K562 (cell line): ENCODE results near the gene SH3PXD2B. TPM values are rescaled to one million over a fixed set of nuclear protein-coding genes. Genes with fewer than 3 reads are reported as not detected.
A peak's percentile ranks its signal among the peaks of the same experiment; 100 is the strongest.

Experiments
- ATAC-seq: fragments of 200-7000 bp; cut with Tn5 transposase; 3 replicates; pipeline ENCODE4 v1.9.1; 2020; ENCODE audit warnings: moderate library complexity
- BruUV-seq: library from RNA; stranded (reverse); fragments of 400-500 nt; replicated peaks from 2 replicates; lab custom pipeline; 2021; lab: Mats Ljungman, UMichigan
- CTCF ChIA-PET: fragments of 300-600 bp; formaldehyde crosslinking; extraction: SDS; loops from one replicate; lab custom pipeline; 2021; ENCODE audit warnings: low intra/inter-chr PET ratio; lab: Yijun Ruan, JAX
- POLR2A ChIA-PET: fragments of 300-600, 350-650 bp; sonication (Branson Sonifier 250); formaldehyde crosslinking; extraction: SDS; loops from one replicate; lab custom pipeline; 2021; ENCODE audit warnings: antibody characterized with exemption, inconsistent platforms; lab: Yijun Ruan, JAX
- DNase-seq, 4 experiments: peaks; one replicate each; pipeline versions ENCODE4 v3.0.0 to v3.0.0-alpha.2; 2011 to 2018; ENCODE audit warnings: low spot score in 3 of 4, mixed read lengths in 3 of 4; ENCODE audit errors: extremely low read depth in 1 of 4
- FAIRE-seq: peaks from 2 replicates; lab custom pipeline; 2011; peaks lifted over from hg19 to GRCh38; lab: Jason Lieb, UNC
- H2AFZ ChIP-seq: 2 replicates; pipeline ENCODE4 v1.6.0; 2011; ENCODE audit warnings: low read depth, low read length, control low read depth, inconsistent platforms
- H3K27ac ChIP-seq: fragments of 200-600 bp; 3 replicates; pipeline ENCODE4 v1.8.0; 2011; ENCODE audit warnings: low read depth, mild to moderate bottlenecking, control low read depth, inconsistent platforms, low read length, moderate library complexity, mixed read lengths; ENCODE audit errors: extremely low read depth
- H3K27me3 ChIP-seq, 2 experiments: fragments of 300-600 bp in 1 of 2; 2 replicates in 1 of 2; 3 replicates in 1 of 2; pipeline versions ENCODE4 v1.6.0 to v1.8.0; 2011; ENCODE audit warnings: inconsistent platforms in 2 of 2, low read length in 2 of 2, mild to moderate bottlenecking in 1 of 2, mixed read lengths in 1 of 2, moderate library complexity in 1 of 2; ENCODE audit not compliant: control insufficient read depth in 2 of 2, insufficient read depth in 2 of 2
- H3K36me3 ChIP-seq: fragments of 300-600 bp; 3 replicates; pipeline ENCODE4 v1.8.0; 2011; ENCODE audit warnings: mild to moderate bottlenecking, low read length, inconsistent platforms; ENCODE audit not compliant: control insufficient read depth, insufficient read depth
- H3K4me1 ChIP-seq, 2 experiments: fragments of 200-600 bp in 1 of 2; replicated peaks in 1 of 2; 2 replicates in 1 of 2; 3 replicates in 1 of 2; pipeline versions ENCODE4 v1.5.1 to v1.8.0; 2011; ENCODE audit warnings: inconsistent platforms in 2 of 2, low read length in 2 of 2, mild to moderate bottlenecking in 1 of 2, mixed read lengths in 1 of 2, moderate library complexity in 1 of 2; ENCODE audit not compliant: control insufficient read depth in 2 of 2, insufficient read depth in 2 of 2
- H3K4me2 ChIP-seq: 2 replicates; pipeline ENCODE4 v1.6.1; 2011; ENCODE audit warnings: low read length, control low read depth, inconsistent platforms, mixed read lengths; ENCODE audit not compliant: insufficient read depth
- H3K4me3 ChIP-seq: fragments of 200-600 bp; sonication (generic), shearing (Covaris generic); 2 replicates; pipeline ENCODE4 v1.5.1; 2016; ENCODE audit warnings: control low read depth, inconsistent platforms
- H3K79me2 ChIP-seq: fragments of 200-600 bp; 3 replicates; pipeline ENCODE4 v1.8.0; 2011; ENCODE audit warnings: low read length, inconsistent platforms; ENCODE audit not compliant: control insufficient read depth, insufficient read depth
- H3K9ac ChIP-seq, 2 experiments: 2 replicates each; pipeline versions ENCODE4 v1.6.0 to v1.6.1; 2011; ENCODE audit warnings: low read depth in 2 of 2, low read length in 2 of 2, control low read depth in 1 of 2, inconsistent platforms in 1 of 2, mild to moderate bottlenecking in 1 of 2, mixed read lengths in 1 of 2; ENCODE audit not compliant: insufficient read depth in 1 of 2
- H3K9me1 ChIP-seq: one replicate; pipeline ENCODE4 v1.6.0; 2011; ENCODE audit warnings: inconsistent platforms, mild to moderate bottlenecking, low read length, moderate library complexity; ENCODE audit not compliant: control insufficient read depth, insufficient read depth
- H3K9me3 ChIP-seq: replicated peaks from 2 replicates; pipeline ENCODE4 v1.5.1; 2011; ENCODE audit warnings: low read depth, low read length, inconsistent platforms; ENCODE audit not compliant: control insufficient read depth, insufficient read depth
- H4K20me1 ChIP-seq: replicated peaks from 2 replicates; pipeline ENCODE4 v1.6.1; 2011; ENCODE audit warnings: low read length, inconsistent platforms, mixed read lengths; ENCODE audit not compliant: control insufficient read depth, insufficient read depth
- BDP1 ChIP-seq: IDR thresholded peaks from 3 replicates; pipeline ENCODE4 v1.6.1; 2011; ENCODE audit not compliant: insufficient read length, insufficient read depth
- DEAF1 ChIP-seq: fragments of 450-650 bp; formaldehyde crosslinking; IDR thresholded peaks from 2 replicates; pipeline ENCODE4 v1.4.0; 2020; ENCODE audit warnings: mild to moderate bottlenecking, moderate library complexity
- EGR1 ChIP-seq: fragments of 450-650 bp; conservative IDR thresholded peaks from 2 replicates; pipeline ENCODE4 v1.6.1; 2017; ENCODE audit warnings: mild to moderate bottlenecking
- NCOA1 ChIP-seq: fragments of 450-650 bp; IDR thresholded peaks from 2 replicates; pipeline ENCODE4 v1.6.1; 2016; ENCODE audit warnings: low read depth
- NCOA2 ChIP-seq, 2 experiments: fragments of 450-650 bp; IDR thresholded peaks; 2 replicates each; pipeline ENCODE4 v1.6.1; 2018; ENCODE audit warnings: mild to moderate bottlenecking in 2 of 2, moderate library complexity in 1 of 2; ENCODE audit not compliant: partially characterized antibody in 2 of 2
- TBP ChIP-seq: optimal IDR thresholded peaks from 2 replicates; pipeline ENCODE3; 2011; ENCODE audit warnings: low read depth, low read length, improper control_type of control experiment
- TCFL5 ChIP-seq: fragments of 250-450 bp; sonication (Bioruptor Pico); conservative IDR thresholded peaks from 2 replicates; pipeline ENCODE4 v1.6.1; 2021; ENCODE audit warnings: mild to moderate bottlenecking, moderate library complexity, matching md5 sums
- ZFP36 ChIP-seq: fragments of 150-350 bp; IDR thresholded peaks from 2 replicates; pipeline ENCODE4 v1.6.1; 2018; ENCODE audit warnings: low read length, low read depth; ENCODE audit not compliant: partially characterized antibody
- ZNF696 ChIP-seq: fragments of 250-450 bp; sonication (Bioruptor Pico); conservative IDR thresholded peaks from 2 replicates; pipeline ENCODE4 v1.4.0; 2020; ENCODE audit warnings: mild to moderate bottlenecking, moderate library complexity
- WGBS: fragments of 100-300 bp; shearing (Covaris generic); methylation state at CpG from one replicate; pipeline ENCODE4 v1.1.6; 2016; ENCODE audit warnings: low coverage, mixed read lengths; ENCODE audit not compliant: insufficient coverage; ENCODE audit errors: missing lambda C conversion rate; 5-methylcytosine and 5-hydroxymethylcytosine counted together
- in situ Hi-C: fragments of 300-500 bp; cut with MboI; formaldehyde crosslinking; loops from 4 replicates; pipeline ENCODE4 v1.15.0; 2018; ENCODE audit warnings: inconsistent platforms, mixed read lengths
- intact Hi-C: fragments of 100-400 bp; cut with micrococcal nuclease; formaldehyde crosslinking; loops from 2 replicates; pipeline ENCODE4 v1.14.2; 2022
- polyA plus RNA-seq, 8 experiments: library from polyadenylated mRNA; depleted of rRNA in 4 of 8; stranded (reverse) in 5 of 8; unstranded in 3 of 8; fragments of >200 nt; fragmentation: Nextera tagmentation in 2 of 8; fragmentation: Illumina TruSeq in 1 of 8; extraction: Ambion mirVana in 2 of 8; extraction: Trizol in 1 of 8; gene quantifications; 2 replicates each; pipeline versions ENCODE4 v1.2.1 to v1.2.3, GENCODE V29; 2011 to 2014; ENCODE audit warnings: inconsistent platforms in 1 of 8, missing spikeins in 1 of 8
- total RNA-seq, 7 experiments: library from RNA; depleted of rRNA in 6 of 7; stranded (reverse); fragments of >200 nt in 6 of 7; fragmentation: Illumina TruSeq in 2 of 7; extraction: Trizol in 2 of 7; gene quantifications; 2 replicates each; pipeline versions ENCODE4 v1.2.1 to v1.2.3, GENCODE V29; 2011 to 2021; ENCODE audit warnings: low replicate concordance in 1 of 7
- TF ChIP-seq, protein P1 (sequence below): fragments of 250-450 bp; sonication (Bioruptor Pico); IDR thresholded peaks from 2 replicates; pipeline ENCODE4 v1.5.0; 2020; ENCODE audit warnings: mild to moderate bottlenecking
- TF ChIP-seq, protein P2 (sequence below): sonication (generic); formaldehyde crosslinking; IDR thresholded peaks from 2 replicates; pipeline ENCODE4 v1.8.0; 2022; ENCODE audit warnings: missing genetic modification reagents, mild to moderate bottlenecking, borderline replicate concordance
- TF ChIP-seq, protein P3 (sequence below), 2 experiments: fragments of 200-800 bp in 1 of 2; sonication (Bioruptor generic) in 1 of 2; sonication (generic) in 1 of 2; formaldehyde crosslinking in 1 of 2; IDR thresholded peaks in 1 of 2; conservative IDR thresholded peaks in 1 of 2; 2 replicates each; pipeline versions ENCODE4 v1.5.0 to v1.6.1; 2016 to 2020; ENCODE audit warnings: missing compliant biosample characterization in 1 of 2, missing genetic modification characterization in 1 of 2, missing genetic modification reagents in 1 of 2

Gene SH3PXD2B
- total and polyA plus RNA-seq, 9 of the 15 experiments (the other 6 are each of a cell fraction or from before 2014, with no cell fraction given): 0.04 to 0.66 (median 0.19) TPM

GRCh38 chr5:172303572-172304335 lies 150.6 kb downstream of the SH3PXD2B start (continued):
- TF ChIP-seq, protein P1, sequence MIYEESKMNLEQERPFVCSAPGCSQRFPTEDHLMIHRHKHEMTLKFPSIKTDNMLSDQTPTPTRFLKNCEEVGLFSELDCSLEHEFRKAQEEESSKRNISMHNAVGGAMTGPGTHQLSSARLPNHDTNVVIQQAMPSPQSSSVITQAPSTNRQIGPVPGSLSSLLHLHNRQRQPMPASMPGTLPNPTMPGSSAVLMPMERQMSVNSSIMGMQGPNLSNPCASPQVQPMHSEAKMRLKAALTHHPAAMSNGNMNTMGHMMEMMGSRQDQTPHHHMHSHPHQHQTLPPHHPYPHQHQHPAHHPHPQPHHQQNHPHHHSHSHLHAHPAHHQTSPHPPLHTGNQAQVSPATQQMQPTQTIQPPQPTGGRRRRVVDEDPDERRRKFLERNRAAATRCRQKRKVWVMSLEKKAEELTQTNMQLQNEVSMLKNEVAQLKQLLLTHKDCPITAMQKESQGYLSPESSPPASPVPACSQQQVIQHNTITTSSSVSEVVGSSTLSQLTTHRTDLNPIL (CRISPR knock-in tag): no peak
- TF ChIP-seq TCFL5 (CRISPR knock-in tag) (no peak), TBP (peak; percentile 41)
- TF ChIP-seq, protein P2, sequence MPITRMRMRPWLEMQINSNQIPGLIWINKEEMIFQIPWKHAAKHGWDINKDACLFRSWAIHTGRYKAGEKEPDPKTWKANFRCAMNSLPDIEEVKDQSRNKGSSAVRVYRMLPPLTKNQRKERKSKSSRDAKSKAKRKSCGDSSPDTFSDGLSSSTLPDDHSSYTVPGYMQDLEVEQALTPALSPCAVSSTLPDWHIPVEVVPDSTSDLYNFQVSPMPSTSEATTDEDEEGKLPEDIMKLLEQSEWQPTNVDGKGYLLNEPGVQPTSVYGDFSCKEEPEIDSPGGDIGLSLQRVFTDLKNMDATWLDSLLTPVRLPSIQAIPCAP (CRISPR knock-in tag): no peak
- TF ChIP-seq, all 486 proteins: peak for 3

GRCh38 chr5:172303162-172303561 lies 151.2 kb downstream of the SH3PXD2B start:
- ChIA-PET CTCF (interaction anchor here (0.6 kb wide), 1 partner anchor 352 kb away, joined by 3 read pairs; no protein-coding TSS in a partner anchor), POLR2A (no interaction called here)
- intact Hi-C loops (no loop called here), in situ Hi-C loops (no loop called here)
- ATAC-seq (no peak), DNase-seq (no peak), FAIRE-seq (no peak)
- H3K27ac ChIP-seq: no peak overlapping the region
- no peaks in the 10 kb centered on the region for H3K4me1 ChIP-seq
- no peaks in the 10 kb centered on the region for H3K9me3 ChIP-seq
- no peaks in the 10 kb centered on the region for H3K9me1 ChIP-seq
- WGBS: 1% methylated on average over 5 of the region's 5 CpGs
- no peaks in the 10 kb centered on the region for H4K20me1 ChIP-seq
- no TSS peak for BruUV-seq
- H3K4me2 ChIP-seq: no peak overlapping the region
- H3K36me3 ChIP-seq: no peaks in the 10 kb centered on the region
- H3K79me2 ChIP-seq: no peaks in the 10 kb centered on the region
- H2AFZ ChIP-seq: no peak overlapping the region
- H3K9ac ChIP-seq: no peak overlapping the region
- TF ChIP-seq ZNF696 (CRISPR knock-in tag) (no peak), EGR1 (no peak), DEAF1 (CRISPR knock-in tag) (no peak), NCOA2 (IDR thresholded peaks at IDR 0.05; ENCODE audit: partially characterized antibody in 2 of 2) (no peak), NCOA1 (no peak), BDP1 (no peak), ZFP36 (no peak), TCFL5 (CRISPR knock-in tag) (no peak)
- TF ChIP-seq, protein P3, sequence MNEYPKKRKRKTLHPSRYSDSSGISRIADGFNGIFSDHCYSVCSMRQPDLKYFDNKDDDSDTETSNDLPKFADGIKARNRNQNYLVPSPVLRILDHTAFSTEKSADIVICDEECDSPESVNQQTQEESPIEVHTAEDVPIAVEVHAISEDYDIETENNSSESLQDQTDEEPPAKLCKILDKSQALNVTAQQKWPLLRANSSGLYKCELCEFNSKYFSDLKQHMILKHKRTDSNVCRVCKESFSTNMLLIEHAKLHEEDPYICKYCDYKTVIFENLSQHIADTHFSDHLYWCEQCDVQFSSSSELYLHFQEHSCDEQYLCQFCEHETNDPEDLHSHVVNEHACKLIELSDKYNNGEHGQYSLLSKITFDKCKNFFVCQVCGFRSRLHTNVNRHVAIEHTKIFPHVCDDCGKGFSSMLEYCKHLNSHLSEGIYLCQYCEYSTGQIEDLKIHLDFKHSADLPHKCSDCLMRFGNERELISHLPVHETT (CRISPR knock-in tag; conservative IDR thresholded peaks at IDR 0.05 in 1 of 2, IDR thresholded peaks at IDR 0.05 in 1 of 2): no peak
- H3K4me3 ChIP-seq: no peak overlapping the region
- H3K27me3 ChIP-seq: peaks cover 0 to 6% of the 10 kb centered on the region in 2 experiments; a peak in 2 of 5 replicates
